Measurements from ENCODE around the gene DNAJC15.

- TF ChIP-seq CTCF (IDR thresholded peaks at IDR 0.05) (no peak), POLR2A (IDR thresholded peaks at IDR 0.05) (no peak), POLR2AphosphoS5 (IDR thresholded peaks at IDR 0.05; ENCODE audit: insufficient read depth in 1 of 2, low read depth in 1 of 2) (no peak)
These were observed 60.4 kb downstream of the DNAJC15 start for GRCh38 chr13:43083750-43084149.
